Sigmoid colon (tissue), 4 donors: Measurements from ENCODE around the gene SMAP1.

Source experiments
- CTCF ChIP-seq, 4 experiments: fragments of 450-650 bp in 3 of 4; fragments of 200-600 bp in 1 of 4; IDR thresholded peaks; one replicate each; pipeline ENCODE4 v1.5.1; 2016 to 2019; ENCODE audit warnings: antibody characterized with exemption in 4 of 4, mild to moderate bottlenecking in 3 of 4, moderate library complexity in 2 of 4
- EP300 ChIP-seq, 4 donors: sonication (generic); formaldehyde crosslinking; IDR thresholded peaks; one replicate each; pipeline ENCODE4 v1.6.1; 2017; ENCODE audit warnings: antibody characterized with exemption in 4 of 4
- POLR2A ChIP-seq, 2 donors: fragments of 450-650 bp; IDR thresholded peaks; one replicate each; pipeline ENCODE4 v1.6.1; 2016; ENCODE audit warnings: antibody characterized with exemption in 2 of 2, mild to moderate bottlenecking in 2 of 2, moderate library complexity in 2 of 2
- POLR2AphosphoS5 ChIP-seq, 4 donors: sonication (generic); formaldehyde crosslinking; IDR thresholded peaks; one replicate each; pipeline ENCODE4 v1.6.1; 2017; ENCODE audit warnings: antibody characterized with exemption in 4 of 4

GRCh38 chr6:70852667-70853246, 185.1 kb downstream of the SMAP1 start:
- TF ChIP-seq CTCF (IDR thresholded peaks at IDR 0.05) = no peak
- TF ChIP-seq POLR2A (IDR thresholded peaks at IDR 0.05) = no peak
- no peak for TF ChIP-seq POLR2AphosphoS5 (IDR thresholded peaks at IDR 0.05)
- TF ChIP-seq EP300 (IDR thresholded peaks at IDR 0.05) = no peak
